AG10803 (cell line): ENCODE measurements around the gene MCF2L2.

Experiments
- DNase-seq: peaks from one replicate; pipeline ENCODE4 v3.0.0; 2010; ENCODE audit warnings: low read depth
- H3K4me3 ChIP-seq: 2 replicates; pipeline ENCODE4 v1.5.1; 2011; ENCODE audit warnings: mild to moderate bottlenecking, low read length, control low read depth
- CTCF ChIP-seq: conservative IDR thresholded peaks from 2 replicates; pipeline ENCODE4 v1.5.1; 2011; ENCODE audit warnings: mild to moderate bottlenecking, low read length, control low read depth, inconsistent platforms

The MCF2L2 gene

GRCh38 chr3:183324083-183324482, 104.3 kb downstream of the MCF2L2 start:
- TF ChIP-seq CTCF = no peak
- H3K4me3 ChIP-seq = no peak overlapping the region
- no peak for DNase-seq

DNA sequence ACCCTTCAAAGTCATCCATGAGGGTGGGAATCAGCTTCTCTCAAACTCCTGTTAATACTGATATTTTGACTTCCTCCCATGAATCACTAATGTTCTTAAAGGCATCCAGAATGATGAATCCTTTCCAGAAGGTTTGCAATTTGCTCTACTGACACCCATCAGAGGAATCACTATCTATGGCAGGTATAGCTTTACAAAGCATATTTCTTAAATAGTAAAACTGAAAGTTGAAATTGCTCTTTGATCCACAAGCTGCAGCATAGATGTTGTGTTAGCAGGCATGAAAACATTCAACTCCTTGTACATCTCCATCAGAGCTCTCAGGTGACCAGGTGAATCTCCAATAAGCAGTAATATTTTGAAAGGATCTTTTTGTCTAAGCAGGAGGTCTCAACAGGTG, 109.0 kb downstream of the MCF2L2 start:
- DNase-seq = no peak
- TF ChIP-seq CTCF = no peak
- H3K4me3 ChIP-seq = no peak overlapping the region

- peak; percentile 3 for DNase-seq
- no peak for TF ChIP-seq CTCF
- no peak overlapping the region for H3K4me3 ChIP-seq
Observed at GRCh38 chr3:183318877-183319276, 109.5 kb downstream of the MCF2L2 start.

GRCh38 chr3:183317886-183318865, 110.2 kb downstream of the MCF2L2 start:
- peak; percentile 13 for DNase-seq
- no peak for TF ChIP-seq CTCF

GRCh38 chr3:183317271-183317670, 111.1 kb downstream of the MCF2L2 start:
- no peak overlapping the region for H3K4me3 ChIP-seq
- TF ChIP-seq CTCF = no peak
- no peak for DNase-seq

More at GRCh38 chr3:183317886-183318865, 110.2 kb downstream of the MCF2L2 start:
- H3K4me3 ChIP-seq = no peak overlapping the region

DNA sequence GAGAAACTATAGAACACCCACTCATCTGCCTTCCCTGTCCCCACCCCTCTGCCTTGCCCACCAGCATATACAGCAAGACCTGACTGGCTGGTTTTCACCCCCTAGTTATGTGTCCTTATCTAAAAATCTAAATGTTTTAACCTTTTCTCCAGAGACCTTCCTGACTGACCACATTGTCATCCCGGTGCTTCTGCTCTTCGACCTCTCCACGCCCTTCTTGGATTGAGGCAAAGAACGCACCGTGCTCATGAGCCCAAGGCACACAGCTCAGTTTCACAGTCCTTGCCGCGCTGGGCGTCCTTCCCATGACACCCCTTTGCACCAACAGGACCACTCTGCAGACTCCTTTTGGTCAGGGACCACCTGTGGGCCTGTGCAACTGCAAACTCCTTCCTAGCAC, 112.7 kb downstream of the MCF2L2 start:
- H3K4me3 ChIP-seq = no peak overlapping the region
- no peak for DNase-seq
- no peak for TF ChIP-seq CTCF

GRCh38 chr3:183313764-183314163, 114.7 kb downstream of the MCF2L2 start:
- DNase-seq = no peak
- H3K4me3 ChIP-seq = no peak overlapping the region
- TF ChIP-seq CTCF = no peak
